Measurements from ENCODE around the gene COL12A1.

The COL12A1 gene

DNA sequence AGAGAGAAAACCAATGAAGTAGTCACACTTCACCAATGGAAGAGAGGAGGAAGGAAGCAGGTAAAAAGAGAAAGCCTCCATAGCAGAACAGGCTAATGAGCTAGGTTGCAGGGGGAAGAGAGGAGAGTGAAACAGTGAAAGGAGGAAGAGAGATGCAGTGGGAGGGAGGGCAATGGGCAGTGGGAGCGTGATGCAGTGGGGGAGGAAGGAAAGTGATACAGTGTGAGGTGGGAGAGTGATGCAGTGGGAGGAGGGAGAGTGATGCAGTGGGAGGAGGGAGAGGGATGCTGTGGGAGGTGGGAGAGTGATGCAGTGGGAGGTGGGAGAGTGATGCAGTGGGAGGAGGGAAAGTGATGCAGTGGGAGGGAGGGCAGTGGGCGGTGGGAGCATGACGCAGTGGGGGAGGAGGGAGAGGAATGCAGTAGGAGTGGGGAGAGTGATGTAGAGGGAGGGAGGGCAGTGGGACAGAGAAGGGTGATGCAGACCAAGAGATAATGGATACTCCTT is 29.7 kb downstream of the COL12A1 start:
- no peak for DNase-seq

GRCh38 chr6:75171986-75172385 is 33.9 kb downstream of the COL12A1 start:
- DNase-seq, result no peak

DNA sequence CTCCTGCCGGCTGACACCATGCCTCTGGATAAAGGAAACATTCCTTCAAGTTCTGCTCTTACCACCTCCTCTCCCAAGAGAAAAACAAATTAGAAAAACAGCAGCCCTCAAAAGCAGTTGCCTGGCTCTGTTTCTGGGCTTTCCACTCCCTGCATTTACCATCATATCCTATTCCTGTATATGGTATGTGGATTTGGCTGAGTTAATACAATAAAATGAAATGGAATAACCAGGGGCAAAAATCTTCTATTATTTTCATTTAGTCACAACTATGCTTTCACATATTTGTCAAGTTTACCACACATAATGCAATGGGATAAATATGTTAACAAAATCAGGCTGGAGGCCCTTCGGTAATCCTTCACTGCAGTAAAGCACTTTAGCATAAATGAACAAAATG is 34.3 kb downstream of the COL12A1 start:
- DNase-seq, result no peak

DNA sequence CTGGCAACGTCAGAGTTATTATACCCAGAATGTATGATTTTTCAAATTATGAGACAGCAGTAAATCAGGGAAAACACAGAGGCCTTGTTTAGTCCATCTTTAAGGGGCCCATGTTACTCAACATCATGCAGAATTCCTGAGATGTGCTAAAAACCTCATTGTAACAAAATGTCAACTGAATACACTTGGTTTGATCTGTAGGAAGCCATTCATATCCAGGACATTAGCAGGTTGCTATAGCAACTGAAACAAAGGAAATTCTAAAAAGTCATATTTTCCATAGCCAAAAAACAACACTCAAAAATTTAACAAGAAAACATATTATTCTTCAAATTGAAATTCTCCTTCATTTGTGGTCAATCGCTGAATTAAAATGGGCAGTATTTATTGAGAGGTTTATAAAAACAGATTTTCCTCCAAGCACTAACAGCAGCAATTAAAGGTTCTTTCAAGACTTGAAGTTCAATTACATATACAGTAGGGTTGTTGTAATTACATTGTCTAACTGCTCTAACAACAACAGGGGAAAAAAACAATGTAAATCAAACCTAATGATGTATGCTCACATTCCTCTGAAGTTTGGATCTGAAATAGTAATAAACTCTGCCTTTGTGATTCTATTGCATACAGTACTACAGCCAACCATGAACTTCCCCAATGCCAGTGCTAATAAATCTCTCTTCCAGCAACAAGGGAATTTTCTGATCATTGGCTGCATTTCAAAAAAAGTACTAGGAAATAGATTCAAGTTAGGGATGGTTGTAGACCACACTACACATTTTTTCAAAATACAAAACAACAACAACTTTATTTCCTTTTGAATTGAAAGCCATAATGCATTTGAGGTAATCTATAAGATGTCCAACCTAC is 34.9 kb downstream of the COL12A1 start:
- no peak for DNase-seq

DNA sequence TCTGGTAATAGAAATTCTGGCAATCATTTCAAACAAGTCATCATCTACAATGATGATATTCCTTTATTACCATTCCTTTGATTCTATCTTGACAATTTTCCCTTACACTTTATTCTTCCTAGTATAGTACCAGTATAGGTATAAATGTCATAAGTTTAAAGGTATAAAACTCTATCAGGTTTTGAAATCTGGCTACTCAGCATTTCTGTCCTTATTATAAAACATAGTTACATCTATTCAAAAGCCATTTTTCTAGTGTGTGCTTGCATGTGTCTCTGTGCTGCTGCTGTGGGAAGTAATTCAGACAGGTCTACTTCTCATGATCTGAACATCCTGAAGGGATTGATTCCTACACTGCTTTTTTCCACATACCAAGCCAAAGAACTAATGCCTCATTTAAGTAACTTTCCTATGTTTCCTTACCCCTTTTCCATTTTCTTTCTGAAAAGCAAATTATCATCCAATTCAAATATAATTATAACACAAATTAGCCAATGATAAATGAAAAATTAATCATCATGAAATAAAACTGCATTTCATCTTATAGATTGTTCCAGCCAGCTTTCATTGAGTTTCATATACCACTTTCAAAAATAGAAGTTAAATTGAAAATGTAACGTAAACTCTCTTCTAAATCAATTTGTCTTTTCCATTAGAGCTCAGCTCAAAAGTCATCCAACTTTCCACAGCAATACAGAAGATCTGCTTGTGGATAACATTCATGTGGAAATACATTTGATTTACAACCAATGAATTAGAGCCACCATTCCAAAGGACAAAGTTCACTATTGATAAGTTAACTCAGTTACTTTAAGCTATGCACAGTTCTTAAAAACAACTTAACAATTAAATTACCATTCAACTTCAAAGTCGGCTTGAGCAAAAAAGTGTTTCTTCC is 35.9 kb downstream of the COL12A1 start:
- no peak for DNase-seq

- no peak for DNase-seq
Measured at GRCh38 chr6:75167851-75168250, 38.0 kb downstream of the COL12A1 start.

- DNase-seq, result no peak
Measured at GRCh38 chr6:75167325-75167724, 38.5 kb downstream of the COL12A1 start.

GRCh38 chr6:75166773-75167172 is 39.1 kb downstream of the COL12A1 start:
- no peak for DNase-seq

- no peak for DNase-seq
Measured at GRCh38 chr6:75166236-75166635, 39.6 kb downstream of the COL12A1 start.

DNA sequence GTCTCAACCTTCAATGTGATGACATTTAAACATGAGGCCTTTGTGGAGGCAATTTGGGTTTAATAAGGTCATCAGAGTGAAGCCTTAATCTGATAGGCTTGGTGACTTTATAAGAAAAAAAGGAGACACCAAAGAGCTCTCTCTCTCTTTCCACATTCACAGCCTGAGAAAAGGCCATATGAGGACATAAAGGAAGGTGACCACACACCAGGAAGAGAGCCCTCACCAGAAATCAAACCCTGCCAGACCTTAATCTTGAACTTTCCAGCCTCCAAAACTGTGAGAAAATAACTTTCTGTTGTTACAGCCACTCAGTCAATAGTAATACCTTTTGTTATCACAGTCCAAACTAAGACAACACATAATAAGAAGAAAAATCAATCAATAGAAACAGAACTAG is 47.7 kb downstream of the COL12A1 start:
- no peak for DNase-seq

- no peak for DNase-seq
Measured at GRCh38 chr6:75157336-75157735, 48.5 kb downstream of the COL12A1 start.

DNA sequence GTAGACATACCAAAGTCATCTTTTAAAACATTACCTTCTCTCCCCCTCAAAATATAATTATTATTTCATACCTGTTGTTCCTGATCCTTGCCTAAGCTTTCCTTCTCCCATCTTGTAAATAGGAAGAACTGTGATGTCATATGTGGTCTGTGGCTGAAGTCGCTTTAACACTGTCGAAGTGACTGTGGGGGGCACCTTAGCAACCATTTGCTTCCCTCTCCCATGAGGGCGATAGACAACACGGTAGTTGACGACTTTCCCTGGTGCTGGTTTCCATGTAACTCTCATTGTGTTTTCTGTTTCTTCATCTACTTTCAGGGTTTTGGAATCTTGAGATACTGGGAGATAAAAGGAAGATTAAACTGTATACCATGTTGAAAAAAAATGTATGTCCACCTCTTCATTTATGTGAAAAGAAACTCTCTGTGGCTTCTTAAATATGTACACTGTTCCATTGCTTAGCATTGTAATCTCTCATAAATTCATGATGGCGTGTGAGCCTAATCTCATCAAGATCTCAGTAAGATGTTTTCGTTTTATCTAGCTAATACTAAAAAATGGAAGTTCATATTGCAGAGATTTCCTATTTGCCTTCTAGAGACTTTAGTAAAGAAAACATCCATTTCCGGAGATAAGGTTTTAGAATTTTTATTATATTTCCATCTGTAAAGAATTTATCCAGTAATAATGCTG is 49.5 kb downstream of the COL12A1 start:
- DNase-seq, result no peak

- DNase-seq, result no peak
Measured at GRCh38 chr6:75155631-75156030, 50.2 kb downstream of the COL12A1 start.

DNA sequence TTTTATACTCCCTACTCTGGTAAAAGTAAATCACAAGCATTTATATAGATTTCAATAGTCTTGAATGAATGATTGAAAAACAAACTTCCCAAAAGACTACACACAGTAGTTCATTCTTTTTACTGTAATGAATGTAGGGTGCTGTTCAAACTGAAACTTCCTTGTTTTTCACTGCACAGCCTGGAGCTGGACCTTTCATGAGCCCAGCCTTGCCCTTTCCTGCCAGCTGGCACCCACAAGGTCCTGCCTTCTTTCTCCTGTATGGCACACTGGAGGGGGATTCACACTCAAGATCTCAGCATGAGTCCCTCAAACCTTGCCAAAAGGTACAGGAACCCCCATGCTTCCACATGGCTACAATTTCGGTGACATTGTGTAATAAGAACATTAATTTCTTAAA is 50.9 kb downstream of the COL12A1 start:
- DNase-seq, result no peak

DNA sequence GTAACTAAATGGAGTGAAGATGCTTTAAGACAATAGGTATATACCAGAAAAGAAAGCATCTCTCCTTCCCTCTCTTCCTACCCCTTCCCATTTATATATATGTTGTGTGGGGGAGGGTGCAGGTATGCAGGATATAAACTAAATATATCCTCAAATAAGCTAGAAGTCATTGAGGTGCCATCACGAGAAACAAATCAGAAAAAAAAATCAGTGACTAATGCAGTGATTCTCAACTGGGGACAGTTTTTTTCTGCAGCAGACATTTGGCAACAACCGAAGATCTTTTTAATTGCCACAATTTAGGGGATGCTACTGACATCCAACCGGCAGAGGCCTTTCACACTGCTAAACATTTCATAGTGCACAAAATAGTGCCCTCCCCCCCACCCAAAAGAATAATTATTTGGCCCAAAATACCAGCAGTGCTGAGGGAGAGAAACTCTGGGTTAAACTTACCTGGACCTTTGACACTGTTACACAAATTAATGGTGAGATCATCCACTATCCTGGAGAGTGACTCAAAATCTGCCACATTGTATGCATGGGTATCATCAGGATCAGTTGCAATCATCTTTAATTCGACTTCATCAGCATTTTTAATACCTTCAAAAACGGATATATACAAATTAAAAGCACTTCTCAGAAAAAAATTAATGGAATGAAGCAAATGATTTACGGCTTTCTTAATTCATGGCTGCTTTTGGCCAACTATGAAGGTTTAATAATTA is 55.0 kb downstream of the COL12A1 start:
- no peak for DNase-seq

GRCh38 chr6:75149696-75150095 is 56.2 kb downstream of the COL12A1 start:
- no peak for DNase-seq

DNA sequence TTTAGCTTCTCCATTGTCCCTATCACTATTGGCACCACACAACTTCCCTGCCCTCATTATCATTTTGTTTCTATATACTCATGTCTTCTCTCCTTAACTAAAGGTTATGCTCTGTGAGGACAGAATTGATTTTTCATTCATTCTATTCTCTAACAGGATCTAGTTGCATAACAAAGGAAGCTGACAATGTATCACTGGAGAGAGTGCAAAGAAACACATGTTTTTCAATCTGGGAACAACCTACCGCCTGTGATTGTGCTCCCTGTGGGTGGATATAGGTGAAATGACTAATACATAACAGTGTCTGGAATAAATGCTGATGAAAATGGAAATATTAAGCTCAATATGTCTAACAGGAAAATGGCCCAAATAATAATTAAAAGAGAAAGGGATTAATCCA is 56.6 kb downstream of the COL12A1 start:
- no peak for DNase-seq

GRCh38 chr6:75147512-75147911 is 58.3 kb downstream of the COL12A1 start:
- DNase-seq, result no peak

GRCh38 chr6:75145976-75146375 is 59.9 kb downstream of the COL12A1 start:
- no peak for DNase-seq

- no peak for DNase-seq
Measured at GRCh38 chr6:75145211-75145610, 60.6 kb downstream of the COL12A1 start.

DNA sequence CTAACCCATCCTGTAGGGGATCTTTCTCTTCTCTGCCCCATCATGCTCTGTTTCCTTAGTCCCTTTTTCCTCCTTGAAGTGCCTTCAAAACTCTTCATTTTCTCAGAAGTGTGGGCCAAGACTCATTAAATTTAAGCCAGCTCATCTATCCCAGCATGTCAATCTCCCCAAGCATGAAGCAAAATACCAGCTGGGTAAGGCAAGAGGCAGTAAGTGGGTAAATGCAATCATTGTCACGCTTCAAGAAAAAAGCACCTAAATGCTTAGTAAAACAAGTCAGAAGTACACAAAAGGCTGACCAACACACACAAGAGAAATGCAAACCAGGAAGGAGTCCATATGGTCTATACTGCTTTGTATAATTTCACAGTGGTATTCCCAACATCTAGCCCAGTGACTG is 61.5 kb downstream of the COL12A1 start:
- no peak for DNase-seq

DNA sequence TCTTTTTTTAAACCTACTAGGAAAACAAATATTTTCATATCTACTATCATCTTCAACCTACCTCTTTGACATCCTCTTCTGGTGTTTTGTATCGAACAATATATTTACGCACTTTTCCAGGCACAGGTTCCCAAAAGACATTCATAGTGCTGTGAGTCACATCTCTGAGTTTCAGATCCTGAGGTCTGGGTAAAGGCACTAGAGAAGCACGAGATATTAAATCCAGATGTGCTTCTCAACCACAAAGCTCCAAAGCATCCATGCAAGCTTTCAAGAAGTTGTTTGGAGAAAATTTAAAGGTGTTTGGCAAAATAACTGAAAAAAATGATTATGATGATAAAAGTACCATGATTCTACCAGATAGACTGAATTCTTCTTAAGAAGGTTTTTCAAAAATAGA is 62.7 kb downstream of the COL12A1 start:
- DNase-seq, result no peak

Measured in stimulated activated CD4-positive, alpha-beta T cell treated with anti-CD3 and anti-CD28 coated beads, Interleukin-2, amount 100 ng/mL, for 24 hours (primary cell).